Endothelial cell (in vitro differentiated cells): ENCODE data around the gene RASL10B. TPM values are rescaled to one million over a fixed set of nuclear protein-coding genes. Genes with fewer than 3 reads are reported as not detected.

Experiments used
- DNase-seq: peaks from one replicate; pipeline ENCODE4 v3.0.0; 2021; ENCODE audit warnings: low spot score
- H3K27ac Mint-ChIP-seq: one replicate; pipeline ENCODE4 v1.8.0; 2021; ENCODE audit warnings: mixed read lengths, inconsistent platforms; ENCODE audit not compliant: unreplicated experiment
- H3K27me3 Mint-ChIP-seq: one replicate; pipeline ENCODE4 v1.8.0; 2021; ENCODE audit warnings: mild to moderate bottlenecking, moderate library complexity, mixed read lengths, inconsistent platforms; ENCODE audit not compliant: unreplicated experiment
- H3K36me3 Mint-ChIP-seq: one replicate; pipeline ENCODE4 v1.8.0; 2021; ENCODE audit warnings: mild to moderate bottlenecking, low read depth, mixed read lengths, inconsistent platforms; ENCODE audit not compliant: unreplicated experiment
- H3K4me1 Mint-ChIP-seq: one replicate; pipeline ENCODE4 v1.8.0; 2021; ENCODE audit warnings: mild to moderate bottlenecking, mixed read lengths, inconsistent platforms; ENCODE audit not compliant: unreplicated experiment
- H3K4me3 Mint-ChIP-seq: one replicate; pipeline ENCODE4 v1.8.0; 2021; ENCODE audit warnings: mild to moderate bottlenecking, mixed read lengths, inconsistent platforms; ENCODE audit not compliant: unreplicated experiment
- H3K9me3 Mint-ChIP-seq: one replicate; pipeline ENCODE4 v1.8.0; 2021; ENCODE audit warnings: mixed read lengths, inconsistent platforms; ENCODE audit not compliant: unreplicated experiment
- CTCF ChIP-seq: fragments of 200-600 bp; sonication (generic); IDR thresholded peaks from one replicate; pipeline ENCODE4 v1.5.0; 2021; ENCODE audit warnings: antibody characterized with exemption; ENCODE audit not compliant: unreplicated experiment
- total RNA-seq: library from RNA; stranded (reverse); fragmentation: NEBNext Ultra II Directional; extraction: Animal tissue kit (Norgen Biotek cat#: 25700); gene quantifications from one replicate; pipeline ENCODE4 v1.2.1, GENCODE V29; 2021; ENCODE audit not compliant: unreplicated experiment

The RASL10B gene
- total RNA-seq, 1 donor from 2014 or later, result 1.7 TPM

DNA sequence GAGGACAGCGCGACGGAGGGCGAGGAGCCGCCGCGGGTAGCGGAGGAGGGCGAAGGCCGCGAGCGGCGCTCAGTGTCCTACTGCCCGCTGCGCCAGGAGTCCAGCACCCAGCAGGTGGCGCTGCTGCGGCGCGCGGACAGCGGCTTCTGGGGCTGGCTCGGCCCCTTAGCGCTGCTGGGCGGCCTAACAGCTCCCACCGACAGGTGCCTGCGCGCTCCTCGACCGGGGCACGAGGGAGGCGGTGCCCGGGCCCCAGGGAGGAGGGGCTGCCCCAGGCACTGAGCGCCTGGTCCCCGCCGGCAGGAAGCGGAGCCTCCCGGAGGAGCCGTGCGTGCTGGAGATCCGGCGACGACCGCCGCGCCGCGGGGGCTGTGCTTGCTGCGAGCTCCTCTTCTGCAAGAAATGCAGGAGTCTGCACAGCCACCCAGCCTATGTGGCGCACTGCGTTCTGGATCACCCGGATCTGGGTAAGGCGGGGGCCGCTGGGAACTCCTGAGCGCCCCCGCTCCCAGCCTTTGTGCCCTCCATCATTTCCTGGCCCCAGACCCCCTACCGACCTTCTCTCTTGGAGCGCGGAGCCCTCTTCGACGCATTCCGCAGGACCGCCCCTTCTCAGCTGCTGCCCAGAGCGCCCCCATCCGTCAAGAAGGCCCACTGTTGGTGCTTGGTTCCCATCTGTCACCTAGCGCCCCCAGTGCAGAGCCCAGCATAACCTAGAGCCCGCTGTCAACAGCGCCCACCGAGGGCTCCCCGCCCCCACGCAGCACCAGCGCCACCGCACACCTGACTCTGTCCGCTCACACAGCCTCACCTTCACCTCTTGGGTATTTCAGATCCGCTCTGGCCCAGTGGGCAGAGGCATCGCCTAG lies 32.9 kb downstream of the RASL10B start:
- Mint-ChIP-seq H3K4me3 (peak overlapping the region; percentile 91), H3K4me1 (peaks cover 19% of the 10 kb centered on the region), H3K27me3 (peaks cover 8% of the 10 kb centered on the region), H3K9me3 (no peaks in the 10 kb centered on the region), H3K27ac (peak overlapping the region; percentile 57), H3K36me3 (peaks cover 5% of the 10 kb centered on the region)
- TF ChIP-seq CTCF, result peak; percentile 96
- peak; percentile 98 for DNase-seq

- Mint-ChIP-seq H3K27ac (peak overlapping the region; percentile 24), H3K4me1 (peaks cover 18% of the 10 kb centered on the region), H3K4me3 (peak overlapping the region; percentile 91), H3K36me3 (peaks cover 5% of the 10 kb centered on the region), H3K9me3 (no peaks in the 10 kb centered on the region), H3K27me3 (peaks cover 8% of the 10 kb centered on the region)
- no peak for TF ChIP-seq CTCF
- DNase-seq, result no peak
Measured at GRCh38 chr17:35765086-35765710, 33.8 kb downstream of the RASL10B start.

DNA sequence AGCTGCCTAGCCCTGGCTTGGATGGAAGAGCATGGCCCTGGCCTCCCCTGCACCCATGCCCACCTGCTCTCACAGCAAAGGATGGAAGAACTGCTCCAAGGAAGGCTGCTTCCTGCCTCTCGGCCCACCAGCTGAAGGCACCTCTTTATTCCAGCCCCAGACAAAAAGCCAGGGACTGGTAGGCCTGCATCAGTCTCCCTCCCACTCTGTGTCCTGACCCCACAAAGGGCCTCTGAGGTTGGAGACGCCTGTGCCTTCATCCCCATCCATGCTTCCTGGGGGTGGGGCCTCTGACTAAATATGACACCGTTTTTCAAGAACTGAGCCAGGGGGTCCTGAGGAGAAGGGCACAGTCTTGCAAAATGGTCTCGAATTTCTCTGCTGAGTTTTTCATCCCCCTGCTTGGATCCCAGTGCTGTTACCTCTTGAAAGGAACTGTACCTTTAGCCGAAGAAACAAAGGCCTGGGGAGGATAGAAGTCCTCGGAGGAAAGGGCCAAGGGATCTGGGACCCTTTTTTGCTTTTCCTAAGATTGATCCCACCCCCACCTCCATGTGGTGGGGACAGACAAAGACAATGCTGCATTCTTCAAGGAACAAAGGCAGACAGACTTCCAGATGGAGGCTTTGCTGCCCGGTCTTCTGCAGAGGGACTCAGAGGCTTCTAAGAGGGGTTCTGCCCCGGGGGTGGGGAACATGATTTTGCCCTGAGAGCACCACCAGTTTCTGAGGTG lies 34.5 kb downstream of the RASL10B start:
- H3K4me3 Mint-ChIP-seq, result no peak overlapping the region
- H3K36me3 Mint-ChIP-seq, result peaks cover 5% of the 10 kb centered on the region
- no peak for DNase-seq
- no peaks in the 10 kb centered on the region for H3K9me3 Mint-ChIP-seq
- peaks cover 8% of the 10 kb centered on the region for H3K27me3 Mint-ChIP-seq
- TF ChIP-seq CTCF, result no peak
- no peak overlapping the region for H3K27ac Mint-ChIP-seq
- peaks cover 17% of the 10 kb centered on the region for H3K4me1 Mint-ChIP-seq

DNA sequence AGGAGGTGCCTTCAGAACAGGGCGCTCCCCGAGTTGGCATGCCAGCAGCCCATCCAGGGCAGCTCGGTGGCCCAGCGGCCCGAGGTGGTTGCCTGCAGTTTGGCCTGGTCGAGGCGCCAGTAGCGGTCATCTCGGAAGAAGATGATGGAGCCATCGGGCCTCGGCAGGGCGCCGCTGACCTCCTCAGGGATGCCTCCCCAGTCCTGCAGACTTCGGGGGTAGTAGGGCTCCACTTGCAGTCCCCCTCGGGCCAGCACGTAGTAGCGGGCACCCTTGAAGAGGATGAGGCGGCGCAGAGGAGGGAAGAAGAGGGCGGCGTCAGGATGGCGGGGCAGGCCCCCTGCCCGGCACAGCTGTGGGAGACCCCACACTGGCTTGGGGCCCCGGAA lies 35.0 kb downstream of the RASL10B start:
- peaks cover 4% of the 10 kb centered on the region for H3K36me3 Mint-ChIP-seq
- no peaks in the 10 kb centered on the region for H3K9me3 Mint-ChIP-seq
- H3K4me3 Mint-ChIP-seq, result no peak overlapping the region
- peaks cover 8% of the 10 kb centered on the region for H3K27me3 Mint-ChIP-seq
- H3K27ac Mint-ChIP-seq, result no peak overlapping the region
- H3K4me1 Mint-ChIP-seq, result peaks cover 17% of the 10 kb centered on the region
- DNase-seq, result no peak
- TF ChIP-seq CTCF, result no peak
